Smooth muscle cell (in vitro differentiated cells): ENCODE measurements around the gene ATP1A1. TPM values are rescaled to one million over a fixed set of nuclear protein-coding genes. Genes with fewer than 3 reads are reported as not detected.

ENCODE experiments used
- DNase-seq: peaks from one replicate; lab custom pipeline; 2025; ENCODE audit not compliant: unreplicated experiment; lab: John Stamatoyannopoulos, UW
- H2AFZ ChIP-seq: fragments of 200-600 bp; sonication (generic); 2 replicates; pipeline ENCODE4 v1.6.0; 2016; ENCODE audit warnings: antibody characterized with exemption, low read depth, mild to moderate bottlenecking
- H3F3A ChIP-seq: fragments of 200-600 bp; sonication (generic); 2 replicates; pipeline ENCODE4 v1.6.0; 2017; ENCODE audit warnings: antibody characterized with exemption, low read depth
- H3K27ac ChIP-seq: fragments of 200-600 bp; sonication (generic); 2 replicates; pipeline ENCODE4 v1.5.1; 2016; ENCODE audit warnings: low read depth, mild to moderate bottlenecking
- H3K27me3 ChIP-seq: fragments of 200-600 bp; sonication (generic); 2 replicates; pipeline ENCODE4 v1.6.1; 2016; ENCODE audit warnings: low read depth, mild to moderate bottlenecking
- H3K36me3 ChIP-seq: fragments of 200-600 bp; sonication (generic); 2 replicates; pipeline ENCODE4 v1.5.1; 2016; ENCODE audit warnings: low read depth
- H3K4me1 ChIP-seq: fragments of 200-600 bp; sonication (generic); 2 replicates; pipeline ENCODE4 v1.5.1; 2016; ENCODE audit warnings: low read depth
- H3K4me2 ChIP-seq: fragments of 200-600 bp; sonication (generic); 2 replicates; pipeline ENCODE4 v1.6.0; 2016; ENCODE audit warnings: mild to moderate bottlenecking
- H3K4me3 ChIP-seq: fragments of 200-600 bp; sonication (generic); 2 replicates; pipeline ENCODE4 v1.5.1; 2016; ENCODE audit warnings: mild to moderate bottlenecking
- H3K79me2 ChIP-seq: fragments of 200-600 bp; sonication (generic); 2 replicates; pipeline ENCODE4 v1.6.0; 2016; ENCODE audit warnings: low read depth, mild to moderate bottlenecking
- H3K9ac ChIP-seq: fragments of 200-600 bp; sonication (generic); 2 replicates; pipeline ENCODE4 v1.6.0; 2016; ENCODE audit warnings: low read depth
- H3K9me3 ChIP-seq: fragments of 200-600 bp; sonication (generic); replicated peaks from 2 replicates; pipeline ENCODE4 v1.5.1; 2016; ENCODE audit warnings: low read depth
- H4K20me1 ChIP-seq: fragments of 200-600 bp; sonication (generic); 2 replicates; pipeline ENCODE4 v1.6.0; 2016; ENCODE audit warnings: low read depth
- CTCF ChIP-seq: fragments of 200-600 bp; sonication (generic); IDR thresholded peaks from 2 replicates; pipeline ENCODE4 v1.5.1; 2017; ENCODE audit warnings: borderline replicate concordance, mild to moderate bottlenecking, antibody characterized with exemption; ENCODE audit not compliant: insufficient read depth, poor library complexity, severe bottlenecking
- WGBS: methylation state at CpG from one replicate; pipeline ENCODE4 v1.1.7; 2016; ENCODE audit warnings: low lambda C conversion rate; 5-methylcytosine and 5-hydroxymethylcytosine counted together
- polyA plus RNA-seq: library from polyadenylated mRNA; unstranded; fragments of >200 nt; fragmentation: Nextera tagmentation; extraction: Ambion mirVana; gene quantifications from 2 replicates; pipeline ENCODE4 v1.2.1, GENCODE V29; 2016
- total RNA-seq: library from RNA; depleted of rRNA; stranded (reverse); fragments of >200 nt; gene quantifications from 2 replicates; pipeline ENCODE4 v1.2.3, GENCODE V29; 2014

ATP1A1 gene
- total and polyA plus RNA-seq, 2 experiments from 2014 or later: 75.7 to 104 TPM

GRCh38 chr1:116338400-116338799 lies 34.6 kb upstream of the ATP1A1 start:
- no peak for TF ChIP-seq CTCF
- no peak for DNase-seq

GRCh38 chr1:116340506-116341231 lies 32.4 kb upstream of the ATP1A1 start:
- no peaks in the 10 kb centered on the region for H3K4me1 ChIP-seq
- no peaks in the 10 kb centered on the region for H3K36me3 ChIP-seq
- no peak overlapping the region for H3K4me2 ChIP-seq
- no peak overlapping the region for H3K9ac ChIP-seq
- no peaks in the 10 kb centered on the region for H3K9me3 ChIP-seq
- 81% methylated on average over 2 of the region's 2 CpGs for WGBS
- no peak for TF ChIP-seq CTCF
- H3K27me3 ChIP-seq: no peaks in the 10 kb centered on the region
- H3K79me2 ChIP-seq: no peaks in the 10 kb centered on the region
- no peak overlapping the region for H3K27ac ChIP-seq
- H3F3A ChIP-seq: no peaks in the 10 kb centered on the region
- no peak for DNase-seq
- no peaks in the 10 kb centered on the region for H4K20me1 ChIP-seq
- no peak overlapping the region for H3K4me3 ChIP-seq
- H2AFZ ChIP-seq: no peak overlapping the region

More at GRCh38 chr1:116338400-116338799, 34.6 kb upstream of the ATP1A1 start:
- H3K4me3 ChIP-seq: no peak overlapping the region
- H2AFZ ChIP-seq: no peak overlapping the region
- H3K4me1 ChIP-seq: peaks cover 3% of the 10 kb centered on the region
- no peak overlapping the region for H3K4me2 ChIP-seq
- no peaks in the 10 kb centered on the region for H3K79me2 ChIP-seq
- no peaks in the 10 kb centered on the region for H4K20me1 ChIP-seq
- no peaks in the 10 kb centered on the region for H3K9me3 ChIP-seq
- no peak overlapping the region for H3K9ac ChIP-seq
- 87% methylated on average over 2 of the region's 2 CpGs for WGBS
- no peaks in the 10 kb centered on the region for H3K36me3 ChIP-seq
- no peak overlapping the region for H3K27ac ChIP-seq
- no peaks in the 10 kb centered on the region for H3F3A ChIP-seq
- no peaks in the 10 kb centered on the region for H3K27me3 ChIP-seq

- Histone ChIP-seq H3K9ac (no peak overlapping the region), H3K36me3 (no peaks in the 10 kb centered on the region), H3K27me3 (no peaks in the 10 kb centered on the region), H3K4me2 (no peak overlapping the region), H2AFZ (no peak overlapping the region), H4K20me1 (no peaks in the 10 kb centered on the region), H3F3A (no peaks in the 10 kb centered on the region), H3K4me1 (no peaks in the 10 kb centered on the region), H3K9me3 (no peaks in the 10 kb centered on the region), H3K27ac (no peak overlapping the region), H3K79me2 (no peaks in the 10 kb centered on the region), H3K4me3 (no peak overlapping the region)
- DNase-seq: no peak
- 91% methylated on average over 4 of the region's 4 CpGs for WGBS
- TF ChIP-seq CTCF: no peak
Observed at GRCh38 chr1:116343019-116343418, 30.0 kb upstream of the ATP1A1 start.

GRCh38 chr1:116345011-116345410 lies 28.0 kb upstream of the ATP1A1 start:
- Histone ChIP-seq H2AFZ (no peak overlapping the region), H3K4me3 (no peak overlapping the region), H3K36me3 (no peaks in the 10 kb centered on the region), H3K4me2 (no peak overlapping the region), H3K4me1 (no peaks in the 10 kb centered on the region), H3F3A (no peaks in the 10 kb centered on the region), H4K20me1 (no peaks in the 10 kb centered on the region), H3K79me2 (no peaks in the 10 kb centered on the region), H3K9ac (no peak overlapping the region), H3K9me3 (no peaks in the 10 kb centered on the region), H3K27me3 (no peaks in the 10 kb centered on the region), H3K27ac (no peak overlapping the region)
- WGBS: 95% methylated on average over 1 of the region's 1 CpG
- no peak for DNase-seq
- no peak for TF ChIP-seq CTCF
